HG02885 (cell line): ENCODE data around the gene UGT1A4.
"Not testable (repeated sequence)": the region's sequence is repeated elsewhere in the genome, so short reads cannot be mapped to it uniquely, and the experiment has no call there.

ENCODE experiments used
- ATAC-seq: cut with Tn5 transposase; IDR thresholded peaks from one replicate; pipeline ENCODE4 v1.9.1; 2021; ENCODE audit warnings: mild to moderate bottlenecking; ENCODE audit not compliant: unreplicated experiment, poor library complexity

UGT1A4 gene

DNA sequence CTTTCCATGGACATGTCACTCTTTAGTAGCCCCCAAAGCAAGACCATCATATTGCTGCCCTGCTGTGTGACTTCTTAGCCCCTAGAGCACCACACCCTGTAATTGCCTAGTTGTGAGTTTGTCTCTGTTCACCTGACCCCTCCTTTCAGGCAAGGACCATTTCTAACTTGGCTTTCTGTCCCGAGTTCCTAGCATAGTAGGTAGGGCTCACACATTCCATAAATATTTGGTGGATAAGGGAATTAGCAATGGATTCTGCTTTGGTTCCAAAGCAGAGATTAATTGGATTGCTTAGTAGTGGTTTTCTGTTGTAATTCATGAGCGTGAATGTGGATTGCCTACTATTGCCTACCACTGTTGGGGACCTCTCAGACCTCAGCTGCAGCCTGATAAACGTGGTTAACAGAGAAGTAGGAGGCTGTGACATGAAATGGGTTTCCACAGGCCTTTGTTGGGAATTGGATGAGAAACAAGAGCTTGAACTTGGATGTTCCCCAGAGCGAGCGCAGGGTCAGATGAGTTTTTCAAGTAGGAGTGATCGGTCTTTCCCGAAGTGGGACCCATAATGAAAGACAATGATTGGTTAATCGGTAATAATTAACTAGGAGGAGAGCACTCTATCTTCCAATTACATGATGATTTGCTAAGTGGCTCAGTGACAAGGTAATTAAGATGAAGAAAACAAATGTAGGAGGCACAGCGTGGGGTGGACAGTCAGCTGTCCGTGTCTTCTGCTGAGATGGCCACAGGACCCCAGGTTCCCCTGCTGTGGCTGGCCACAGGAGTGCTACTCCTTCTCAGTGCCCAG lies 28.1 kb downstream of the UGT1A4 start:
- ATAC-seq = no peak

DNA sequence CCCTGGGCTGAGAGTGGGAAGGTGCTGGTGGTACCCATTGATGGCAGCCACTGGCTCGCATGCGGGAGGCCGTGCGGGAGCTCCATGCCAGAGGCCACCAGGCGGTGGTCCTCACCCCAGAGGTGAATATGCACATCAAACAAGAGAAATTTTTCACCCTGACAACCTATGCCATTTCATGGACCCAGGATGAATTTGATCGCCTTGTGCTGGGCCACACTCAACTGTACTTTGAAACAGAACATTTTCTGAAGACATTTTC lies 28.7 kb downstream of the UGT1A4 start:
- ATAC-seq = no peak

DNA sequence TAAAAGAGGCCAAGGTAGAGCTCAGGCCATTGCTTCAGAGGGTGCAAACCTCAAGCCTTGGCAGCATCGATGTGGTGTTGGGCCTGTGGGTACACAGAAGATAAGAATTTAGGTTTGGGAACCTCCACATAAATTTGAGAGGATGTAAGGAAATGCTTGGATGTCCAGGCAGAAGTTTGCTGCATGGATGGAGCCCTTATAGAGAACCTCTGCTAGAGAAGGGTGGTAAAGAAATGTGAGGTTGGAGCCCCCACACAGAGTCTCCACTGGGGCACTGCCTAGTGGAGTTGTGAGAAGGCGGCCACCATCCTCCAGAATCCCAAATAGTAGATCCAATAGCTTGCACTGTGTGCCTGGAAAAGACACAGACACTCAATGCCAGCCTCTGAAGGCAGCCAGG lies 32.2 kb downstream of the UGT1A4 start:
- ATAC-seq = not testable (repeated sequence)

DNA sequence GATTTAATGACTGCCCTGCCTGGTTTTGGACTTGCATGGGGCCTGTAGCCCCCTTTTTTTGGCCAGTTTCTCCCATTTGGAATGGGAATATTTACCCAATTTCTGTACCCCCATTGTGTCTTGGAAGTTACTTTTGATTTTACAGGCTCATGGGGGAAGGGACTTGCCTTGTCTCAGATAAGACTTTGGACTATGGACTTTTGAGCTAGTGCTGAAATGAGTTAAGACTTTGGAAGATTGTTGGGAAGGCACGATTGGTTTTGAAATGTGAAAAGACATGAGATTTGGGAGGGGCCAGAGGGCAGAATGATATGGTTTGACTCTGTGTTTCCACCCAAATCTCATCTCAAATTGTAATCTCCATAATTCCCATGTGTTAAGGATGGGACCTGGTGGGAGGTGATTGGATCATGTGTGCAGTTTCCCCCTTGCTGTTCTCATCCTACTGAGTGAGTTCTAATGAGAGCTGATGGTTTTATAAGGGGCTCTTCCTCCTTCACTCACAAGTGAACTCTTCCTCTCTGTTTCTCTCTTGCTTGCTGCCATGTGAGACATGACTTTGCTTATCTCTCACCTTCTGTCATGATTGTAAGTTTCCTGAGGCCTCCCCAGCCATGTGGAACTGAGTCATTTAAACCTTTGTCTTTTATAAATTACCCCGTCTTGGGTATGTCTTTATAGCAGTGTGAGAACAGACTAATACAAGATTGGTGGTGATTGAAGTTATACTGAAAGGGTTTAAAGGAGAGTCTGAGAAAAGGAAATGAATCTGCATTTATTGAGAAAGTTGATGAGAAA lies 32.9 kb downstream of the UGT1A4 start:
- not testable (repeated sequence) for ATAC-seq

DNA sequence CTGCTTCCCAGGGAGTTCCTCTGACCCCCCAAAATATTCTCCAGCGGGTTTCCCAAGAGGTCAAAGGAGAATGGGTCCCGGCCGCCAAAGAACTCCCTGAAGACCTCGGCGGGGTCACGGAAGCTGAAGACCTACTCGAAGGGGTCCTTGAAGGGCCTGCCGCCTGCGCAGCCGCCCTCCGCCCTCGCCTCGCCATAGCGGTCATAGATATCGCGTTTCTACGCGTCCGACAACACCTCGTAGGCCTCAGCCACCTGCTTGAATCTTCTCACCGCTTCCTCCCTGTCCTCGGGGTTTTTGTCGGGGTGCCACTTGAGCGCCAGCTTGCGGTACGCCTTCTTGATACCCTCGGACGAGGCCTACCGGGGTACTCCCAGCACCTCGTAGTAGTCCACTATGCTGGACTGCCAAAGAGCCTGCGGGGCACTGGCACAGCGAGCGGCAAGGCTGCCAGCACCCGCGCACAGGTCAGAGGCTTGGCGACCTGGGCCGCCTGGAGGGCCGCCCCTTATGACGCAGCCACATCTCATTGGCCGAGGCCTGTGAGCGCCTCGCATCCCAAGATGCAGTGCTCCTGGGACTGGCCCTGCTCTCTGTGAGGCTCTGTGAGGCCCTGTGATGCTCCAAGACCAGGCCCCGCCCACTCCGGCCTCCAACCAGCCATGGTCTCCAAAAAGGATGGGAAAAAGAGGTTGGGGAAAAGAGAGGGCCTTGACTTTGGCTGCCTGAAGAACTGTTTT lies 36.5 kb downstream of the UGT1A4 start:
- ATAC-seq = no peak

DNA sequence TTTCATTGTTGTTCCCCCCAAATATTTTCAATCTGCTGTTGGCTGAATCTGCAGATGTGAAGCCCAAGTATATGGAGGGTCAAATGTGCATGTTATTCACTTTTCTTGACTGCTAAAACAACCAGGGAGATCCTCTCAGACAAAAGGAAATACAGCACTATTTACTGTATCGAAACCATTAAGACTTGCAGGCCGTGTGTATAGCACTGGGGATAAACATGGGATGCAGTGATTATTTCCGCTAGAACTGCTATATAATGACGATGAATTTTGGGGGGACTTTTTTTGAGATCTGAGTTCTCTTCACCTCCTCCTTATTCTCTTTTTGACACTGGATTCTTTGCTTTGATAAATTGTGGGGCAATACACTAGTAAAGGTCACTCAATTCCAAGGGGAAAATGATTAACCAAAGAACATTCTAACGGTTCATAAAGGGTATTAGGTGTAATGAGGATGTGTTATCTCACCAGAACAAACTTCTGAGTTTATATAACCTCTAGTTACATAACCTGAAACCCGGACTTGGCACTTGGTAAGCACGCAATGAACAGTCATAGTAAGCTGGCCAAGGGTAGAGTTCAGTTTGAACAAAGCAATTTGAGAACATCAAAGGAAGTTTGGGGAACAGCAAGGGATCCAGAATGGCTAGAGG lies 38.0 kb downstream of the UGT1A4 start:
- no peak for ATAC-seq

DNA sequence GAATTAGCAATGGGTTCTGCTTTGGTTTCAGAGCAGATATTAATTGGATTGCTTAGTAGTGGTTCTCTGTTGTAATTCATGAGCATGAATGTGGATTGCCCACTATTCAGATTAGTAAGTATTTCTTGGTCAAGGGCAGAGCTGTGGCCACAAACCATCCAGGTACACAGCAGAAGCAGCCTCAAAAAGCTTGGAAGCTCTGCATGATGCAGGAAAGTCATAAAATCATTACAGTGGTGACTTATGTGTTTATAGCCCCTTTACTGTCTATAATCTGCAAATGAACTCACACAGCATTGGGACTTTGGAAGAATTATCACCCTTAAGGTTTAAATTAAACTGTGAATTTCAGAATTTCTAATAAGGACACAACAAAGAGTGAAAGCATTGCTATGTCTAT lies 39.6 kb downstream of the UGT1A4 start:
- ATAC-seq = no peak

DNA sequence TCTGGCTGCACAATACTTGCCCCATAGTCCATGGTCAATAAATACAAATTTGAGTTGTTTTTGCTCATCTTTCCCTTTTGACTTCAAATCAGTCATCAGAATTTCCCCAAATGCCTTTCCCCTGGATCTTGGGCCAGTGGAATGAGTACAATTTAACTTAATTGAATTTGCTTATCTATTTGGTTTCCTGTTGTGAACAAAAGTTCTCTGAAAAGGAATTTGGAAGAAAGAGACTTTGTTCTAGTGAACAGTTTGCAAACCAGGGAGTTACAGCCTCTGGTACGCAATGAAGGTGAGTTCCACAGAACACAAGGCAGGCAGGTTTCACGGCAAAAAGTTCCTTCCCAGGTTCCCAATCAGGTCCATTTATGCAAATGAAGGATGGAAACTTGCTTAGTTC lies 40.3 kb downstream of the UGT1A4 start:
- ATAC-seq = no peak

DNA sequence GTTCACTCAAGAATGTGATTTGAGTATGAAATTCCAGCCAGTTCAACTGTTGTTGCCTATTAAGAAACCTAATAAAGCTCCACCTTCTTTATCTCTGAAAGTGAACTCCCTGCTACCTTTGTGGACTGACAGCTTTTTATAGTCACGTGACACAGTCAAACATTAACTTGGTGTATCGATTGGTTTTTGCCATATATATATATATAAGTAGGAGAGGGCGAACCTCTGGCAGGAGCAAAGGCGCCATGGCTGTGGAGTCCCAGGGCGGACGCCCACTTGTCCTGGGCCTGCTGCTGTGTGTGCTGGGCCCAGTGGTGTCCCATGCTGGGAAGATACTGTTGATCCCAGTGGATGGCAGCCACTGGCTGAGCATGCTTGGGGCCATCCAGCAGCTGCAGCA lies 41.5 kb downstream of the UGT1A4 start, which contains the start of gene UGT1A1:
UGT1A1 (plus strand) TSS at position 228 of the 400 bp plus-strand sequence; CDS start at position 246, 18 bp downstream.
- ATAC-seq = no peak

DNA sequence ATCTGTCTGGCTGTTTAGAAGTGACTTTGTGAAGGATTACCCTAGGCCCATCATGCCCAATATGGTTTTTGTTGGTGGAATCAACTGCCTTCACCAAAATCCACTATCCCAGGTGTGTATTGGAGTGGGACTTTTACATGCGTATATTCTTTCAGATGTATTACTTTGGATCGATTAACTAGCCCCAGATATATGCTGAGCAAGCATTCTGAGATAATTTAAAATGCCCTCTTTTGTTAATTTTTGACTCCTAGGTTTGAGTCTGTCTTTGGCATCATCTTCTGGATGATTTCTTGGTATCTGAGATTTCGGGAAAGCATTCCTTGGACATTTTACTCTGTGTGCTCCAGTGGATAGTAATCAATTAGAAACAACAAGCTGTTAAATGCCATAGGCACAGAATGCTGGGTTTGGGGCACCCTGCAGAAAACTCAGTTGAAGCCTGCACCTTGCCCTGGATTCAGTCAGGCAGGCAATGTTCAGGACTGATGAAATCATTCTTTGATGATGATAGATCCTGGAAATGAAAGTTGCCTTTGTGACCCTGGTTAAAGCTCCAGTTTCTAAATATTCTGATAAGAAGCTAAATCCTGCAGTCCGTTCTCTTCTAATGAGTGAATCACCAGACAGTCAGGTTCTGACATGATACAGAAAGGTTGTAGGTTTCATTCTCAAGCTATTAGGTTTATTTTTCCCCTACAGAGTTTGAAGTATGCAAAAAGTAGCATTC lies 42.7 kb downstream of the UGT1A4 start:
- ATAC-seq = no peak

DNA sequence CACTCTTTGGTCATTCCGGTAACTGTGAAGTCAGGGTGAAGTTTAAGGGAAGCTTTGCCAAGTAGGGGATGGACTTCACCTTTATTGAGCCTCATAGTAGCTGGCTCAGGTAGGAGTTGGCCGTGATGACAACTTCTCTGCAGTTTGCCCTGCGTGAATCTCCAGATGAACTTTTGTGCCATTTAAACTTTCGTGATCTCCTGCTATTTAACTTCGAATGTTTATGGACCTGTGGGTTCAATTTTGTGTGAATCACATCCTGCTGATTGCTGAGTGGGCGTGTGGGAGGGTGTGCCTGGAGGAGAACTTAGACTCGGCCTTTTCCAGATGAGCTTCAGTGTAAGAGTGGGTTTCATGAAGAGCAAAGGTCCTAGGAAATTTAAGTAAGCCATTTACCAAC lies 45.7 kb downstream of the UGT1A4 start:
- ATAC-seq = no peak

DNA sequence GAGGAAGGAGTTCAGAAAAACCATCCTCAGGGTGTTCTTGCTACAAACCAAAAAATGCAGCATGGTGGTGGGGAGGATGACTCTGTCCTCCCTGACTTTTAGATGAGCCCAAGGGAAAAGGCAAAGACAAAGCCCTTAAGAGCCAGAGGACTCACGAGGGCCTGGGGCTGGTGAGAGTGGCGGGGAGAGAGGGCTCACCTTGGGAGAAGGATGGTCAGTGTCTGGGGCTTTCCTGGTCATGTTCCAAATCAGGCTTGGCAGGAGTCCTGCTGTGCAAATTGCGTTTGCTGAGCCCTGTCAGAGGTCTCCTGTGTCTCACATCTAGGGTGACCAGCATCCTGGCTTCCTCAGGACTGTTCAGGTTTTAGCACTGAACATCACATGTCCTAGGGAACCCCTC lies 46.2 kb downstream of the UGT1A4 start:
- ATAC-seq = no peak

DNA sequence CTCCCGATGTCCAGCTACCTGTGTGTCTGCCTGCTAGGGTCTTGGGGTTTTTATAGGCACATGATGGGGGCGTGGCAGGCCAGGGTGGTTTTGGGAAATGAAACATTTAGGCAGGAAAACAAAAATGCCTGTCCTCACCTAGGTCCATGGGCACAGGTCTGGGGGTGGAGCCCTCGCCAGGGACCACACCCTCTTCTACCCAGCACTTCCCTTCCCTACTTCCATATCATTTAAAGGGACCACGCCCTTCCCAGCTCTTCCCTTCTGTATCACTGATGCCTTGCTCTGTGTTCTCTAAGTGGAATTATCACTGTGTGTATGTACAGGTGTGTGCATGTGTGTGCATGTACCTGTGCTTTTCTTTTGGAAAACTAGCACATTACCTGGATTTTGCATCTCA lies 47.9 kb downstream of the UGT1A4 start:
- ATAC-seq = no peak

DNA sequence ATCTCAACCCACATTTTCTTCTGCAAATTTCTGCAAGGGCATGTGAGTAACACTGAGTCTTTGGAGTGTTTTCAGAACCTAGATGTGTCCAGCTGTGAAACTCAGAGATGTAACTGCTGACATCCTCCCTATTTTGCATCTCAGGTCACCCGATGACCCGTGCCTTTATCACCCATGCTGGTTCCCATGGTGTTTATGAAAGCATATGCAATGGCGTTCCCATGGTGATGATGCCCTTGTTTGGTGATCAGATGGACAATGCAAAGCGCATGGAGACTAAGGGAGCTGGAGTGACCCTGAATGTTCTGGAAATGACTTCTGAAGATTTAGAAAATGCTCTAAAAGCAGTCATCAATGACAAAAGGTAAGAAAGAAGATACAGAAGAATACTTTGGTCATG lies 49.5 kb downstream of the UGT1A4 start:
- ATAC-seq = no peak

DNA sequence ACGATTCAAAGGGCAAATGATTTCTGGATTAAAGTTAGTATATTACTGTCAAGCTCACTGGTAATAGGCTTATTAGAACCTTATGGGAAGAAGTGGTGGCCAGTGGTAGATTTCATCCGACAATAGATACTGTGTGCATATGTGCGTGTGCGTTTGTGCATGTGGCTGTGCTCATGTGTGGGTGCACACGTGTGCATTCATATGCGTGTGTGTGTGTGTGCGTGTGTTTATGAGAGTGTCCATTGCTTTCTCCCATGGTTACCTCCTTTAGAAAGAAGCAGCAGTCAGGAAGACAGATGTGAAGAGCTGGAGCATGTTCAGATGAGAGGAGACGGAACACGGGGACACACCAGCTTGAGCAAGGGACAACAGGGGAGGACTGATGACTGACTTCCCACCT lies 50.7 kb downstream of the UGT1A4 start:
- no peak for ATAC-seq

DNA sequence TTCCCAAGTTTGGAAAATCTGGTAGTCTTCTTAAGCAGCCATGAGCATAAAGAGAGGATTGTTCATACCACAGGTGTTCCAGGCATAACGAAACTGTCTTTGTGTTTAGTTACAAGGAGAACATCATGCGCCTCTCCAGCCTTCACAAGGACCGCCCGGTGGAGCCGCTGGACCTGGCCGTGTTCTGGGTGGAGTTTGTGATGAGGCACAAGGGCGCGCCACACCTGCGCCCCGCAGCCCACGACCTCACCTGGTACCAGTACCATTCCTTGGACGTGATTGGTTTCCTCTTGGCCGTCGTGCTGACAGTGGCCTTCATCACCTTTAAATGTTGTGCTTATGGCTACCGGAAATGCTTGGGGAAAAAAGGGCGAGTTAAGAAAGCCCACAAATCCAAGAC lies 53.6 kb downstream of the UGT1A4 start:
- no peak for ATAC-seq

DNA sequence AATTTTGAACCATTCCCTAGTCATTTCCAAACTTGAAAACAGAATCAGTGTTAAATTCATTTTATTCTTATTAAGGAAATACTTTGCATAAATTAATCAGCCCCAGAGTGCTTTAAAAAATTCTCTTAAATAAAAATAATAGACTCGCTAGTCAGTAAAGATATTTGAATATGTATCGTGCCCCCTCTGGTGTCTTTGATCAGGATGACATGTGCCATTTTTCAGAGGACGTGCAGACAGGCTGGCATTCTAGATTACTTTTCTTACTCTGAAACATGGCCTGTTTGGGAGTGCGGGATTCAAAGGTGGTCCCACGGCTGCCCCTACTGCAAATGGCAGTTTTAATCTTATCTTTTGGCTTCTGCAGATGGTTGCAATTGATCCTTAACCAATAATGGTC lies 54.0 kb downstream of the UGT1A4 start:
- ATAC-seq = no peak

DNA sequence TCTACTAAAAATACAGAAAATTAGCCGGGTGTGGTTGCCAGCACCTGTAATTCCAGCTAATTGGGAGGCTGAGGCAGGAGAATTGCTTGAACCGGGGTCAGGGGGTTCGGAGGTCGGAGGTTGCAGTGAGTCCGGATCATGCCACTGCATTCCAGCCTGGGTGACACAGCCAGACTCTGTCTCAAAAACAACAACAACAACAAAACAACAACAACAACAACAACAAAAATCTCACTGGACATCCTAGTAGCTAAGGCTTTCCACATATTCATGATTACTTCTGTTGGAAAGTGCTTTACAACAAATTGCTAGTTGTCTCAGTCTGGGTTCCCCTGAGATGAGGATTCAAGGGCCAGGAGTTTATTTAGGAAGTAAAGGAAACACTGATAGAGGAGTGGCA lies 55.3 kb downstream of the UGT1A4 start:
- no peak for ATAC-seq

DNA sequence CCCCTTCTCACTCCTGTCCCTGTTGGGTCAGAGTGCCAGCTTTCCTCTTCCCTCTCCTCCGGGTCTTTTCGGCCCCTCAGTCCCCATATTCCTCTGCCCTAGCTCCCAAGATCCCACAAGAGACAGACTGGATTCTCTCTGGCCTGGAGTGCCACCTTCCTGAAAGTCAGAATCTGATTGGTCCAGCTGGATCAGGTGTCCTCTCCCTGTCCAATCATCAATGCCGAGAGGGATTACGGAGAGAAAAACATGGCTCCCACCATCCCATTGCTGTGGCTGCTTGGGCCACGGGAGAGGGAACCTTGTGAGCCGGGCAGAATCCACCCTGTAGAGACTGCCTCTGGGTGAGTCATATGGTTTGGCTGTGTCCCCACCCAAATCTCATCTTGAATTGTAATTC lies 56.9 kb downstream of the UGT1A4 start:
- ATAC-seq = no peak

DNA sequence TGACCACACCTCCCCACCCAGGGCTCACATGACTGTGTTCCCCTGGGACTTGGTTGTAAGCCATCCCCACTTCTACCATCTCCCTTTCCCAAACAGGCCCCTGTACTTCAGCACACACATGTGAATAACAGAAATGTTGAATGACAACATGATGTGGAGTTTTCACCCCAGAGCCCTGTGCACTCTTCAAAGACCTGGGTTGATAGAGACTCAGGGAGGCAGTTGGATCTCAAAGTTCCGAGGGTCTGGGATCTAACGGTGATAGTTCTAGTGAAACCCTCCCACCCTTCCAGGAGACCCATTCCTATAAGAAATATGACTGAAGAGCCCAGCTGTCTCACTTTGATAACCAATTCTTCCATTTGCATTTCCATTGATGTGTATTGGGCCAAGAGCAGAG lies 59.5 kb downstream of the UGT1A4 start, which contains the start of gene MROH2A:
MROH2A (plus strand) TSS at position 301 of the 400 bp plus-strand sequence. CDS start 1,029 bp downstream, outside the sequence.
- ATAC-seq = no peak
